Left ventricle myocardium inferior (tissue), 1 donor: ENCODE results near the gene ART5. TPM values are rescaled to one million over a fixed set of nuclear protein-coding genes. Genes with fewer than 3 reads are reported as not detected.

ENCODE experiments used
- DNase-seq: peaks from one replicate; pipeline ENCODE4 v3.0.0-alpha.2; 2020
- H3K27ac ChIP-seq: fragments of 200-600 bp; replicated peaks from 2 replicates; pipeline ENCODE4 v1.8.0; 2021
- H3K27me3 ChIP-seq: fragments of 200-600 bp; 2 replicates; pipeline ENCODE4 v1.8.0; 2021; ENCODE audit warnings: low read depth
- H3K36me3 ChIP-seq: fragments of 200-600 bp; 2 replicates; pipeline ENCODE4 v1.8.0; 2021
- H3K4me1 ChIP-seq: fragments of 200-600 bp; 2 replicates; pipeline ENCODE4 v1.8.0; 2021
- H3K4me3 ChIP-seq: fragments of 200-600 bp; 2 replicates; pipeline ENCODE4 v1.8.0; 2021; ENCODE audit warnings: mild to moderate bottlenecking, moderate library complexity
- H3K9me3 ChIP-seq: fragments of 200-600 bp; replicated peaks from 2 replicates; pipeline ENCODE4 v1.8.0; 2021
- intact Hi-C: fragments of 100-400 bp; cut with micrococcal nuclease; formaldehyde crosslinking; loops from one replicate; pipeline ENCODE4 v1.11.0; 2022
- total RNA-seq: library from RNA; stranded (reverse); fragmentation: NEBNext Ultra II Directional; extraction: Animal tissue kit (Norgen Biotek cat#: 25700); gene quantifications from one replicate; pipeline ENCODE4 v1.2.1, GENCODE V29; 2021
- TF ChIP-seq, protein P1 (sequence below): fragments of 200-600 bp; IDR thresholded peaks from 2 replicates; pipeline ENCODE4 v1.8.0; 2021; ENCODE audit warnings: antibody characterized with exemption, mild to moderate bottlenecking, borderline replicate concordance
- donor health status: DM: no; HTN: yes; CAD: no; lungs with severe emphysema.

ART5 gene
- total RNA-seq, 1 donor from 2014 or later: 1.4 TPM

DNA sequence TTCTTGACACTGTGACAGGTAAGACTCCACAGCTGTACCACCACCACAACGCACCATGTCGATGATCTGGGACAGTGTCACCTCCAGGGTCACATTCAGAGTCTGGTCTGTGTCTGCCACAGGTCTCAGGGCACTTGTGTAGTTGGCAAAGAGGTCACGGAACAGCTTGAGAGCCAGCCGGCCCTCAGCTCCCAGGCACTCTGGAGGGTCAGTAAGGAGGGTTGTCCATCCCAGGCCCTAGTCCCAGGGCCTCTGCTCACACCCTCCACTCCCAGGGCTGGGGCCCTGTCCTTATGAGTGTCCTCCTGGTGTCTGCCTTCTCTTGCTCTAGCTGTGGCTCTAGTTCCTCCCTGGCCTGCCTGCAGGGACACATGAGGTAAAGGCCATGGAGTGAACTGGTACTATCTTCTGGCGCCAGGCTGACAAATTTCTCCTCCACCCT, 28.0 kb upstream of the ART5 start:
- TF ChIP-seq, protein P1, sequence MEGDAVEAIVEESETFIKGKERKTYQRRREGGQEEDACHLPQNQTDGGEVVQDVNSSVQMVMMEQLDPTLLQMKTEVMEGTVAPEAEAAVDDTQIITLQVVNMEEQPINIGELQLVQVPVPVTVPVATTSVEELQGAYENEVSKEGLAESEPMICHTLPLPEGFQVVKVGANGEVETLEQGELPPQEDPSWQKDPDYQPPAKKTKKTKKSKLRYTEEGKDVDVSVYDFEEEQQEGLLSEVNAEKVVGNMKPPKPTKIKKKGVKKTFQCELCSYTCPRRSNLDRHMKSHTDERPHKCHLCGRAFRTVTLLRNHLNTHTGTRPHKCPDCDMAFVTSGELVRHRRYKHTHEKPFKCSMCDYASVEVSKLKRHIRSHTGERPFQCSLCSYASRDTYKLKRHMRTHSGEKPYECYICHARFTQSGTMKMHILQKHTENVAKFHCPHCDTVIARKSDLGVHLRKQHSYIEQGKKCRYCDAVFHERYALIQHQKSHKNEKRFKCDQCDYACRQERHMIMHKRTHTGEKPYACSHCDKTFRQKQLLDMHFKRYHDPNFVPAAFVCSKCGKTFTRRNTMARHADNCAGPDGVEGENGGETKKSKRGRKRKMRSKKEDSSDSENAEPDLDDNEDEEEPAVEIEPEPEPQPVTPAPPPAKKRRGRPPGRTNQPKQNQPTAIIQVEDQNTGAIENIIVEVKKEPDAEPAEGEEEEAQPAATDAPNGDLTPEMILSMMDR: no peak

DNA sequence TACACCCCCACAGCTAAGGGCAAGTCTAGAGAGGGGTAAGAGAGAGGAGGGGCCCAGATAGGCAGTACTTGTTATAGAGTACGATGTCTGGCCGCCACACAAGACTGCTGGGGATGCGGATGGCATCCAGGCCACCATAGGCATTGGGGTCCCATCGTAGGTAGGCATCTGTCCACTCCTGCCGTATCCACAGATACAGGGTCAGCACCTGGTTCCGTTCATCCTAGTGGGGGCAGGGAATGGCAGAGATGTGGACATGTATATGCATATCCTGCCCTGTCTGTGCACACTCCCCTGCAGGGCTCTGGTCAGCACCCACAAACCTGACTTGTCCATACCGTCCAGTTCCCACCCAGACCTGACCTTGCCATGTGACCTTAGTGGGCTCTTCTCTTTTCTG, 27.3 kb upstream of the ART5 start:
- DNase-seq: no peak
- H3K9me3 ChIP-seq: no peaks in the 10 kb centered on the region
- no peak overlapping the region for H3K4me3 ChIP-seq
- peaks cover 55% of the 10 kb centered on the region for H3K36me3 ChIP-seq
- peak overlapping the region; percentile 72 for H3K27ac ChIP-seq
- H3K27me3 ChIP-seq: no peaks in the 10 kb centered on the region
- intact Hi-C loops: no loop called here
- H3K4me1 ChIP-seq: peaks cover 32% of the 10 kb centered on the region
- TF ChIP-seq, protein P1: no peak

More for the DNA sequence above, 28.0 kb upstream of the ART5 start:
- DNase-seq: peak; percentile 38
- H3K4me3 ChIP-seq: no peak overlapping the region
- no peaks in the 10 kb centered on the region for H3K27me3 ChIP-seq
- H3K4me1 ChIP-seq: peaks cover 32% of the 10 kb centered on the region
- H3K36me3 ChIP-seq: peaks cover 61% of the 10 kb centered on the region
- H3K27ac ChIP-seq: peak overlapping the region; percentile 72
- intact Hi-C loops: no loop called here
- H3K9me3 ChIP-seq: no peaks in the 10 kb centered on the region

DNA sequence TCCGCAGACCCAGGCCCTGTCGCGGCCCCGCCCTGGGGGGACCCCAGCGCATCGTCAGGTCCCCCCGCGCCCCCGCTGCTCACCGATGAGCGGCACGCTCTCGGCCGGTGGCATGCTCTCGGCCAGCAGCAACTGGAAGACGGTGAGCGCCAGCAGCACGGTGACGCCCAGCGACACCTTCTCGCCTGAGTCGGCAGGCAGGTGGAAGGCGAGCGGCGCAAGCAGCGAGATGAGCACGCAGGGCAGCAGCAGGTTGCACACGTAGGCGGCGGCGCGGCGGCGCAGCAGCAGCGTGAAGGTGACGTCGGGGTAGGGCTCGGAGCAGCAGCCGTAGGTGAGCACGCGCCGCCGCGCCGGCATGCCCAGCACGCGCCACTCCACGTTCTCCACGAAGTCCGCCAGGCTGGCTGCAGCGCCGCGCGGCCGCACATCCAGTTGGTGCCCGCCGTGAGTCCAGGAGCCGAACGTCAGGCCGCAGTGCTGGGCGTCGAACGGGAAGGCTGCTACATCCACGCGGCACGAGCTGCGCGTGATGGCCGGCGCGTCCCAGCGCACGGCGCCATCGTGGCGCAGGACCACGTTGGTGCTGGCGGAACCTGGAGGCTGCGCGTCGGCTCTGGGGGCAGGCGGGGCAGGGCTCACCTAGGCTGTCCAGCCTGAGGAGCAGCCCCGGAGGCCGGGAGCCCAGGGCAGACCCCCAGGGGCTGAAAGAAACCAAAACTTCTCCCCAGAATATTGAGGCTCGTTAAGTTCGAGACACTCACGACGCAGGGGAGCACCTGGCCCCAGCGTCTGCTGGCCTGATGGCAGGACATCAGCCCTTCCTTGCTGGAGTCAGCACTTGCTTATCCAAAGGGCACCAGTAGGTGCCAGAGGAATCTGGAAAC, 25.6 kb upstream of the ART5 start:
- no peak for DNase-seq
- H3K36me3 ChIP-seq: peaks cover 45% of the 10 kb centered on the region
- no peaks in the 10 kb centered on the region for H3K9me3 ChIP-seq
- H3K4me1 ChIP-seq: peaks cover 32% of the 10 kb centered on the region
- TF ChIP-seq, protein P1: no peak
- no peaks in the 10 kb centered on the region for H3K27me3 ChIP-seq
- no peak overlapping the region for H3K4me3 ChIP-seq
- intact Hi-C loops: no loop called here
- no peak overlapping the region for H3K27ac ChIP-seq

DNA sequence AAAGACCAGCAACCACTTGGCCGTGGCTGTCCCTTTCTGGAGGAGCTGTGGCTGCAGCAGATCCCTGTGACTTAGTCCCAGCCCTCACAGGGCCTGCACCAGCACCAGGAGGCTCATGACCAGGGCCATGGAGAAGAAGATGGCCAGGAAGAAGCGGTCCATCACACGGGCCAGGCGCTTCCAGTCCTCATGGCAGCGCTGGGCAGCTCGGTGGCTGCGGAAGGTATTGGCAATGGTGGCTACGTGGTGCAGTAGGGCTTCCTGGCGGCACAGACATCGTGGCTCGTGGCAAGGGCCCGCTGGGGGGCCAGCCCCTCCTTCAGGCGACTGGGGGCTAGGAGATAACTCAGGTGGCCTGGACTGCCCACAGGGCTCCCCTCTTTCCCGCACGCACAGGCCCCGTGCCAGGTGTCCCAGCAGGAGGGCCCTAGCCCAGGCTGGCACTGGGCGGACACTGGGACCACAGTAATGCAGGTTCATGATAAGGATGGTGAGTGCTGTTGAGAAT, 24.3 kb upstream of the ART5 start:
- TF ChIP-seq, protein P1: no peak
- Histone ChIP-seq H3K4me1 (peaks cover 24% of the 10 kb centered on the region), H3K9me3 (no peaks in the 10 kb centered on the region), H3K27ac (no peak overlapping the region), H3K36me3 (peaks cover 37% of the 10 kb centered on the region), H3K27me3 (no peaks in the 10 kb centered on the region), H3K4me3 (no peak overlapping the region)
- intact Hi-C loops: no loop called here
- DNase-seq: no peak

DNA sequence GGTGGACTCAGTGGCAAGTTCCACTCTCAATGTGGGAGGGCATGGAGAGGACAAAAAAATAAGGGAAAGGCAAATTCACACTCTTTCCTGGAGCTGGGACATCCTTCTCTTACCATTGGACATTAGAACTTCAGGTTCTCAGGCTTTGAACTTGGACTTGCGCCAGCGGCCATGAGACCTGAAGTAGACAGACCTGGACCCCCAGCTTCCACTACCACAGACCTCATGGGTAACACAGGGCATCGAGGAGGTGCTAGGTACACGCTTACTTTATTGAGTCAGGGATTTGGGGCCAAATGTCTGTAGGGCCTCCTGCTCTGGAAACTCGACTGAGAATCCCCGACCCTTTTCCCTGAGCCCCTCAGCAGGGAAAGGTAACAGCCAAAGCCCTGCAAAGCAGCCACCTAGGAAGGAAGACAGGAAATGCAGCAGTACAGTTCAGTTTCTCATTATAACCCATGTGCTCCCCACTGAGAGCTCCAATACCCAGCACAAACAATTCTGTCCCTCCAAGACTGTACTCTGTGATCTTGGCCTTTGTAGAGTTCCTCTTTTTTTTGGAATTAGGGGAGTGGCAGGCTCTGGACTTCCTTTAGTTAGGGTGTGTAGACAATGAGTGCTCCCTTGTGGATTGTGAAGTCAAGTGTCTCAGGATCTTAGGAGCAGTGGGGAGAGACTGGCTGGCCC, 23.7 kb upstream of the ART5 start:
- H3K4me1 ChIP-seq: peaks cover 19% of the 10 kb centered on the region
- peak overlapping the region; percentile 11 for H3K27ac ChIP-seq
- intact Hi-C loops: no loop called here
- DNase-seq: no peak
- TF ChIP-seq, protein P1: no peak
- no peaks in the 10 kb centered on the region for H3K9me3 ChIP-seq
- H3K36me3 ChIP-seq: peaks cover 37% of the 10 kb centered on the region
- no peak overlapping the region for H3K4me3 ChIP-seq
- H3K27me3 ChIP-seq: no peaks in the 10 kb centered on the region
